HG02870 (cell line): ENCODE measurements around the gene PRKAR1B.

Experiments
- ATAC-seq: cut with Tn5 transposase; IDR thresholded peaks from one replicate; pipeline ENCODE4 v1.9.1; 2021; ENCODE audit warnings: mild to moderate bottlenecking, moderate library complexity; ENCODE audit not compliant: unreplicated experiment

The PRKAR1B gene

DNA sequence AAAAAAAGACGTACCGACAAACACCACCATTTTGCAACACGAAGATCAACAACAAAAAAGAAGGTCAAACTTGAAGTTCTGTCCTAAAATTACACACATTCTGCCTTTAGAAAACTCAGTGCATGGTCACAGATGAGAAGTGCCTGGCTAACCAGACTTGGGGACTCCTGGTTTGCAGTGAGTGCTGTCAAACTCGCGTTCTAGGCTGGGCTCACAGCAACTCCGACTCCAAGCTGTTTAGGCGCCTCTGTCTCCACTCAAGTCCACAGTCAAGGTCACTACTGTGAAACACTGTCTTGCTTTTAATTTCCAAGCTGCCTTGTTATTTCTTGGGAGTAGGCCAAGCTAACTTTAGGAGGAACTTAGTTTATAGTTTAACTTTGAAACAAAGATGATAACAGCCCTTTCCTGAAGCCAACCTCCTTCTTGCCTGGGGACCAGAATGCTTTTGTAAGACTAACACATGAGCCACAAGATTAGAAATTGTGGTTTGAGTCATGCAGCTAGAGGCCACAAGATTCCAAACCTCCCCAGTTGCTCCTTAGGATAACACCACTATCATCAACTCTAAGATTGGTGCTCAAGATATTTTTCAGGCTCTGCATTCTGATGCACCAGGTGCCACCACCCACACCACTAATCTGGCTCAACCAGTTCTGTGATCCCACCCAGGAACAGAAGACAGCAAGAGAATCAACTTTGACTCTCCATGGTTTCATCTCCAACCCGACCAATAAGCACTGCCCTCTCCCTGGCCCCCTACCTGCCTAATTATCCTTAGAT, 1.7 kb downstream of the PRKAR1B start:
- no peak for ATAC-seq

GRCh38 chr7:724298-724697, 2.8 kb downstream of the PRKAR1B start:
- ATAC-seq = no peak

DNA sequence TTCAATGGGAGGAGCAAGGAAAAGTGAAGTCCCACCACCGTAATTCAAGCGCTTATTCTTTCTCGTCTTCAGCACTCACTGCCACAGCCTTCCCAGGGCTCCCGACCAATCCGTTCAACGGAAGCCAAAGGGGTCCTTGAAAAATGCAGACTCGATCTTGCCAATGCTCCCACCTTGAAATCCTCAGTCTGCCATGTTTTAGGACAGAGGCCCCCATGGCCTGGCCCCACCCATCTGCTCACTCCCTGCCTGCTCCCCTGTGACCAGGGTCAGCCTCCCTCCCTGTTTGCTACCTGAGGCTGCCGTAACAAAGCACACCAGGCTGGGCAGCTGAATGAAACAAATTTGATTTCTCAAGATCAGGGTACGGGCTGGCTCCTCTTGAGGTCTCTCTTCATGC, 3.5 kb downstream of the PRKAR1B start:
- no peak for ATAC-seq

DNA sequence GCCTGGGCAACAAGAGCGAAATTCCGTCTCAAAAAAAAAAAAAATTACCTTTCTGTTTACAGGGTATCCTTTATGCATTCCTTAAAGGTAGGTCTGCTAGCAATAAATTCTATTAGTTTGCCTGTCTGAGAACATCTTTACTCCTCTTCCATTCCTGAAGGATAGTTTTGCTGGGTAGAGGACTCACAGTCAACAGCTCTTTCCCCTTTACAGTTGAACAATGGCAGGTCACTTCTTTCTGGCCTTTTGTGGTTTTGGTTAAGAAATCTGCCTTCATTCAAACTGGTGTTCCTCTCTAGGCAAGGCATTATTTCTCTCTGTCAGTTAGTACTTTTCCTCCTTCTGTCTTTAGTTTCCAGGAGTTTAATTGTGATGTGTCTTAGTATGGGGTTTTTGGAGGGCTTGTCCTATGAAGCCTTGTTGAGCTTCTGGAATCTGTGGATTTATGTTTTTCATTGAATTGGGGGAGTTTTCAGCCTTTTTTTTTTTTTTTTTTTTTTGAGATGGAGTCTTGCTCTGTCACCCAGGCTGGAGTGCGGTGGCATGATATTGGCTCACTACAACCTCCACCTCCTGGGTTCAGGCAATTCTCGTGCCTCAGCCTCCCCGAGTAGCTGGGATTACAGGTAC, 5.3 kb downstream of the PRKAR1B start:
- ATAC-seq = no peak

DNA sequence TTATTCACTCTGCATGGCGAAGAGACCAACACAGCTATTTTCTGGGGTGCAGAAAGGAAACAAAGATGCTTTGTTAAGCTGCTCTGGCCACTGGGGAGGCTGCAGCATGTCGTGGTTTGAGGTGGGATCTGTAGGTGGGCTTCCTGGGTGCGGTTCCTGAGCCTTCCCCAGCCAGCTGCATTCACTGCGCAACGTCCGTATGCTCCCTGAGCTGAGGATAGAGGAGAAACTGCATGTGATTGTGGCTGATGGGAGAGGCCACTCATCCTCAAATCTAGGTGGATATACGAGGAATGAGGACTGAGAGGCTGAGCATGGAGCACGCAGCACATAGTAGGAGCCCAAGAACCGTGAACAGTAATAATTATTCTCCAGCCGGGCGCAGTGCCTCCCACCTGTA, 10.4 kb downstream of the PRKAR1B start:
- ATAC-seq = no peak

- ATAC-seq = no peak
These were observed 10.9 kb downstream of the PRKAR1B start for GRCh38 chr7:716222-716621.

DNA sequence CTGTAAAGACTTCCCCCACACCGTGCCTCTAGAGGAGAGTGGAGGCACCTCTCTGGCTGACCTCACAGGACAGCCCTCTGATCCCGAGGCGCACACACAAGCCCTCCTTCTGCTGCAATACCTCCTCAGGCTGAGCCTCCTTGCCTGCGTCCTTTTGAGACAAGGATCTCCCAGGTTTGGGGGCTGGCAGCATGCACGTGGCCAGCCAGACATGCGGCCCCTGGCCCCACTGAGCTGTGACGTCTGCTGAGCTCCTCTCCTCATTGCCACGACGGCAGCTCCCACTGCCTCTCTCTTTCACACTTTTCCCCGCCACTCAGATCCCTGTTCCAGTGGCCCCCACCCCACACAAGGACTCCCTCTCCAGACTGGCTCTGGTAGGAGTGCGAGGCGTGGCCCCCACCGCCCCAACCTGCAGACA, 12.8 kb downstream of the PRKAR1B start:
- ATAC-seq = no peak

DNA sequence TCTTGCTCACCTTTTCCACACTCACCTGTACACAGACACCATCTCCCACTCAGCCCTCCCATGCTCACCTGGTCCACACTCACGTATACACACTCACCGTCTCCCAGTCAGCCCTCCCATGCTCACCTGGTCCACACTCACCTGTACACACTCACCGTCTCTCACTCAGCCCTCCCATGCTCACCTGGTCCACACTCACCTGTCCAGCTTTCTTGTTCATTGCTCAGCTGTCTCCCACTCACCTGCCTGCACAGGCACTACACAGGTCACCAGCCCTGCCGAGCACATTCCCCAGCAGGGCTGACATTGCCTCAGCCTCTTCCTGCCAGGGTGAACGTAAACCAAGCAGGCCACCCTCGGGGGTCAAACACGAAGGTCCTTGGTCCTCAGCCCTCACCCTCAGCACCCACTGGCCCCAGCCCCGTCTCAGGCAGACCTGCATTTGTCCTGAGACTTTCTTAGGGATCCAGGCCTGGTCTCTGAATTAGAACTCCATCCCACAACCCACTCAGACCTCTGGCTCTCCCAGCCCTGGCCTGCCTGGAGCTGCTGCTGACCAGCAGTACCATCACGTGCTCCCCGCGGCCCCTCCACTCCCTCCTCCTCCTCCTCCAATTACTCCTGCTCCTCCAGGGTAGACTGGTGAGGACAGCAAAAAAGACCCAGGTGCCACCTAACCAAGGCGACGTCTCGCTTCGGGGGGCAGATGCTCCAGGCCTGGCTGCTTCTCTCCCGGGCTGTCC, 13.4 kb downstream of the PRKAR1B start:
- ATAC-seq = no peak

DNA sequence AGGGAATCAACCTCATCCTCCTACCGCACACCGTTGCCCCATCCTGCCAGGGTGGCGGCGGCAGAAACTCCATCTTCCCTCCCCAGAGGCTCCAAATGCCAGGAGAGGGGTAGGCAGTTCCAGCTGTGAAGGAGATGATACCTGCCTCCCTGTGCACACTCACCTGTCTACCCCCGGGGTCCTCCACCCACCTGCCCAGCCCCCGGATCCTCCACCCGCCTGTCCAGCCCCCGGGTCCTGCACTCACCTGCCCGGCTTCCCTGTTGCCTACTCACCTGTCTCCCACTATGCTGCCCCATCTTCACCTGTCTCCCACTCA, 14.0 kb downstream of the PRKAR1B start:
- no peak for ATAC-seq

DNA sequence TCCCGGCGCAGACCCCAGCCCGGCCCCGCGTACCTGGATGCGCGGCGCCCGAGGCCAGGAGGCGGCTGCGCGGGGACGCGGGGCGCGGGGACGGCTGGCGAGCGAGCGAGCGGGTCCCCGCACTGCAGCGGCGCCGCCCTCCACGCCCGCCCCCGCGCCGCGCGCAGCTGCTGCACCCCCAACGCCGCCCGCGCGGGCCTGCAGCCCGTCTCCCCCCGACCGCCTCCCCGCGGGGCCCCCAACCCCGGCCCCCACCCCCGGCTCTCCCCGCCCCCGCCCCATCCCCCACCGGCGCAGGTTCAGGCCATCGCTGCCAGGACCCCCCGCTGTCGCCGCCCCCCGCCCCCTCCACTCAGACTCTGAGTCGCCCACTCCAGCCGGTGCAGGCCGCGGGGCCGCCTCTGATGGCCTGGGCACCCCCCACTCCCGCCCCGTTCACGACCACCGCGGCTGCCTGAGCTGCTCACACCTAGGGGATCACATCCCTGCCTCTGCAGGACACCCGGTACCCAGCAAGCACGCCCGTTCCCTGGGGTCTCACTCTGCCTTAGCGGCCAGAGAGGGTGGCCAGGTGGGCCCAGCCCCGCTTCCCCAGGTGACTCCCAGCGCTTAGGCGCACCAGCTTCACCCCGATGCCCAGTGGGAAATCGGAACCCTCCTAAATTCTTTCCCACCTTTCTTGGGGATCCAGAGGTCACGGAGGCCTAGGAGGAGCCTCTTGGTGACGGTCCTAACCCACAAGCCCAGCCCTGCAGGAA, 14.5 kb downstream of the PRKAR1B start:
- ATAC-seq = no peak

DNA sequence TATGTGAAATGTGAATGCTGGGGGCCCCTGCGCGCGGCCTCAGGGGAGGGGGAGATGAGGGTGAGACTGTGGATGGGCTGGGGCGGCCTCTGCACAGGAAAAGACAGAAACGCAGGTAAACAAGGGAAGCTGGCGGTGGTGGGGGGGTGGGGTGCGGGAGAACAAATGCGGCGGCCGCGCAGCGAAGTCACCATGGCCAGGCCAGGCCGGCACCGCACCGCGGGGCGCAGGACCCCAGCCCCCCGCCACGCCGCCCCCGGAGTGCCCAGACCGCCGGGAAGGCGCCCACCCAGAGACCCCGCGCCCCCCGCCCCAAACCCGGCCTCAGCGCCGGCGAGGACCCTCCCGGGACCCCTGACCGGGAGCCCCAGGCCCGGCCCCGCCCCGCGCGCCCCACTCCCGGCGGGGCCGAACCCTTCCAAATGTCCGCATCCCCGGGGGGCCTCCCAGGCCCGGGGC, 15.1 kb downstream of the PRKAR1B start:
- ATAC-seq = no peak

DNA sequence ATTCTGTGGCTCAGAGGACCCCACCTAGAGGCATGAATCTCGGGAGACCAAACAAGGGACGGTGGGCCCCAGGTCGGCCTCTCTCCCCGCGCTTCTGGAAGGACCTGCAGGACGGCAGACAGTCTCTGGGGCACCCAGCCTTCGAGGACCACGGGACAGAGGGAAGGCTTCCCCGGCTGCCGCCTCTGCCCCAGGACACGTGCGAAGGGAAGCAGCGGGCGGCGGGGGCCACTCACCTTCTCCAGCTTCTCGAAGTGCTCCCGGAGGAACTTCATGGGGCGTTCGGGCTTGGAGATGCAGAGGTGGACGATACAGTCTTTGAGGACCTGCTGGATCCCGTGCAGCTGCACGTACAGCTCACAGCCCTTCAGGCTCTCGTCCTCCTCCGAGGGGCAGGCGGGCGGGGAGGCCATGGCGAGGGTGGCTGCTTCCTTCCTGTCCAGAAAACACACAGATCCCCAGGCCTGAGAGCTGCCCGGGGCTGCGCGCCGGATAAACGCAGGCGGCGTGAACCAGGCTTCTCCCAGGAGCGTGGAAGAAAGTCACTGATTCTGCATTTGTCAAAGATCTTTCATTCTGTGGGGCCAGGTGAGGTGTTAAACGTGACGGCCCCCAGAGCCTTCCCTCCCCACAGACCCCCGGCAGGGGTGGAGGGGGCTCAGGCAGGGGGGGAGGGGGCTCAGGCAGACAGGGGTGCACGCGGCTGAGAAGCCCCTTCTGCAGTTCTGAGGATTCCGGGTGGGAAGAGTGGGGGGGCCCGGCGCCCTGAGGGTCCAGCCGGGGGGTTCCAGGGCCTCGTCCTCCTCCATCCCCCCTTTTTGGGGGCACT, 15.8 kb downstream of the PRKAR1B start:
- no peak for ATAC-seq

DNA sequence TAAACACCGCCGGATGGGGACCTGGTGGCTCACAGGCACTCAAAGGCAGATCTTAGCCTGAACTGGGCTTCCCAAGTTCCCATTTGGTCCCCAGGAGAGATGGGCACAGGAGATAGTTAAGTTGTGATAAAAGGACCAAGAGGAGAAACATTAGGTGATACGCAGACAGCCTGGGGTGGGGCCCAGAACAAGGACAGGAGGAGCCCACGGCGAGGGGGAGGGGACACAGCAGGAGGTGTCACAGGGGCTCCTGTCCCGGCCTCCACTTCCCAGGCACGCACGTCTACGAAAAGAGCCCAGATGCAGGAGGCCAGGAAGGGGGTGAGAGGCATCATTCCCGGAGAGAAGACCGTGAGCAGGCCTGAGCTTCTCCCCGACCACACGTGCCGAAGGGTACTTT, 16.9 kb downstream of the PRKAR1B start:
- ATAC-seq = no peak

GRCh38 chr7:707296-708000, 19.6 kb downstream of the PRKAR1B start:
- no peak for ATAC-seq

GRCh38 chr7:706721-707120, 20.4 kb downstream of the PRKAR1B start:
- ATAC-seq = no peak

GRCh38 chr7:703049-703448, 24.0 kb downstream of the PRKAR1B start:
- no peak for ATAC-seq

GRCh38 chr7:701086-701671, 25.9 kb downstream of the PRKAR1B start:
- no peak for ATAC-seq

- no peak for ATAC-seq
These were observed 27.5 kb downstream of the PRKAR1B start for GRCh38 chr7:699476-700170.
